Activated T-cell treated with anti-CD3 and anti-CD28 coated beads for 48 hours (primary cell): Measurements from ENCODE around the gene COL5A1.

Experiments used
- DNase-seq: peaks from one replicate; pipeline ENCODE4 v3.0.0-alpha.2; 2020; ENCODE audit warnings: low read depth

COL5A1 gene

DNA sequence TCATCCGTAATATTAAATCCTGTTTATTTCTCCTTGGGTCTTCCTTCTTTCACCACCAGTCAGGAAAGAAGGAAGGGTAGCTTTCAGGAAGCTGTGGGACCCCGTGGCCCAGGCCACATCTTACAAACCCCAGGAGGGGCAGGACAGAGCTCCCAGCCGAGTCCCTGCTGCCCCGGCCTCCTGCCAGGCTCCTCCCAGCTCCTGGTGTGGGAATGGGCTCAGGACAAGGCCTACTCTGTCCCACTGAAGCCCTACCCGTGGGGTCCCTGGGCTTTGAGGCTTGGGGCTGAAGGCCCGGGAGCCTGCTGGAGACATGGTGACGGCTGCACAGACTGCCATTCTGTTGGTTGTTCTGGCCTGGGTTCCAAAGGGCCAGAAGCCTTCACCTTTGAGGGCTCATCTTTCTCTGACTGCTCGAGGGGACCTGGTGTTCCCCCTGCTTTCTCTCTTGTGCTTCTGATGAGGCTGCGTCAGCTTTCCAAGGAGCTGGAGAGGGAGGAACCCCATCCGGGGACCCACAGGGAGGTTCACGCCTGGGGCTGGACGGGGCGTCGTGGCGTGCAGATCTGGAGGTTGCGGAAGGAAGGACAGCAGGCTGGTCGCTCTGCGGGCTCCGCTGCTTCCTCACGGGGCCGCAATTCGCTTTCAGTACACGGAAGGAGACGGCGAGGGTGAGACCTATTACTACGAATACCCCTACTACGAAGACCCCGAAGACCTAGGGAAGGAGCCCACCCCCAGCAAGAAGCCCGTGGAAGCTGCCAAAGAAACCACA lies 86.6 kb downstream of the COL5A1 start:
- no peak for DNase-seq

DNA sequence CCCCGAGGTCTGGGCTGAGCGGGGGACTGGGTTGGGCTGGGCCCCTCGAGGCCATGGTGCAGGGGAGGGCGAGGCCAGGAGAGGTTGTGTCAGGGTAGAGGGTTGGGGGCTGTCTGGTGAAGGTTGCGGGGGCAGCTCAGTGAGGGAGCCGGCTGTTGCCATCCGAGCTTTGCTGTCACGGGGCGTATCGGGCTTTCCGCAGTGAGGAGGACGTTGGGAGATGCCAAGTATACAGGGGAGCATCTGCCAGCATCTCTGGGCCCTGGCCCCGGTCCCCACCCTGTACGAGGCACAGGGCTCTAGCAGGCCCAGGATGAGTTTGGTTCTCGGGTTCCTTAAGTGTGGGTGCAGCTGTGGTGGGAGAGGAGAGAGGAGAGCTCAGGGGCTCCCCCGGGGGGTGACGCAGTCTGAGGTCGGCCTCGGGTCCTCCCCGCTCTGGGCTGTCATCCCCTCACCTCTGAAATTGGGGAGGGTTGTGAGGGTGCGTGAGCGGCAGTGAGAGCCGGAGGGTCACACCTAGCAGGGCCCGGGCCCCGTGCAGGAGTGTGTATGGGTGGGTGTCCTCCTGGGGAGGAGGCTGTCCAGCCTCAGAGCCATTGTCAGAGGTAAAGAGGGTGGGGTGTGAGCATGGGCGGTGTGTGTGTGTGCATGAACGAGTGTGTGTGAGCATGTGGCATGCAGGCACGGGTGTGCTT lies 87.3 kb downstream of the COL5A1 start:
- no peak for DNase-seq

- DNase-seq: no peak
Measured at GRCh38 chr9:134730011-134730760, 88.6 kb downstream of the COL5A1 start.

- no peak for DNase-seq
Measured at GRCh38 chr9:134730761-134731496, 89.3 kb downstream of the COL5A1 start.

DNA sequence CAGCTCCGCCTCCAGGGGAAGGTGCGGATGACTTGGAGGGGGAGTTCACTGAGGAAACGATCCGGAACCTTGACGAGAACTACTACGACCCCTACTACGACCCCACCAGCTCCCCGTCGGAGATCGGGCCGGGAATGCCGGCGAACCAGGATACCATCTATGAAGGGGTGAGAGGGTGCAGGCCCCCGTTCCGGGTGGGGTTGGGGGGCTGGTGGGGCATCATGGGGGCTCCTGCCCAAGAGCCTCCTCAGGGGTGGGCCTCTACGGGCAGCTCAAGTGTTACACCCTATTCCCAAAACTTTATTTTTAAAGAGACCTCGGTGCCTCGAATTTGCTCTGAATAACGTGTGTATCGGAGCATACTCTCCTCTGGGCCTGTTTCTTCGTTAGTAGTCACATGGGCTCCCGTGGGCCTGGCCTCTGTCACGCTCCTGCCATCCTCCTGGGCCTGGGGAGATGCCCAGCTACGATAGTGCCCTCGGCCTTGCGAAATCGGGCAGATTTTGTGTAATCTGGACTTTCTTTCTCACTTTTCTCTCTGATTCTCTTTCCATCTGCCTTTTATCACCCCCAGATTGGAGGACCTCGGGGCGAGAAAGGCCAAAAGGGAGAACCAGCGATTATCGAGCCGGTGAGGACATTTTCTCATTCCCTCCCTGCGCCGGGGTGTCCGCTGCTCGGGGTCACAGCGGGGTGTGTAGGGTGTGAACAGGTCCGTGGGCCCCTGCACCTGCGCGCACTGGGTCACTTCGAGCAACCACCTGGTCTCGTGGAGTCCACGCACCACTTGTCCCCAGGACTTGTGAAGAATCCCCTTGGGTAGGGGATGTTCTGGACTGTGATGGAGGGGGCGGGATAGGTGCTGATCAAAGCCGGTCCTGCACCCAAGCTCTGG lies 90.1 kb downstream of the COL5A1 start:
- DNase-seq: no peak

DNA sequence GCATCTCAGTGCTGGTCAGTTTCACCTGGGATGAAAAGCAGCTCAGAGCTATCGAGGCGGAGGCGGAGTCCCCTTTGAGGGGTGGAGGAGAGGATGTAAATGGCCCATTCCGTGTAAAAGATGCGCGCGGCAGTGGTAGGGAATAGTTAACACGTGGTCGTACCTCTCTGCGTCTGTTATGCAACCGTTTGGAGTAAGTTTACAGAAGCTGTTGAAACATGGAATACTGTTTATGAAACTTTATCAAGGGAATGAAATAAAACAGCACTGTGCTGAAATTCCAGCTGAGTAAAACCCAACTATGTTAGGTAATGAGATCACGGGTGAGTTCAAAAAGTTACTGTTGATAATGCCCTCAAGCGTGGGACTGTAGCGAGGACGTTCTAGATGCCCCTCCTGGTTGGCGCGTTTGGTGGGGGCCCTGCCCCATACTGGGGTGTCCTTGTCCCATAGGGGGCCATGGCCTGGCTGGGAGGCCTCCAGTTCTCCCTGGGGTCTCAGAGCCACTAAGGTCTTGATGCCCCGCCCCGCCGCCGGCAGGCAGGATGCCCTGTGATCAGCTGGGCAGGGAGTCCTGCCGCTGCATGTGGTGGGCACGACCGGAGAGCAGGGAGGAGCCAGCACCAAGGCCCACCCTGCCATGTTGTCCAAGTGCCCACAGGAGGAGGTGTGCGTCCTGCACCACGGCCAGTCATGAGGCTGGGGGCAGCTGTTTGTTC lies 90.9 kb downstream of the COL5A1 start:
- no peak for DNase-seq

DNA sequence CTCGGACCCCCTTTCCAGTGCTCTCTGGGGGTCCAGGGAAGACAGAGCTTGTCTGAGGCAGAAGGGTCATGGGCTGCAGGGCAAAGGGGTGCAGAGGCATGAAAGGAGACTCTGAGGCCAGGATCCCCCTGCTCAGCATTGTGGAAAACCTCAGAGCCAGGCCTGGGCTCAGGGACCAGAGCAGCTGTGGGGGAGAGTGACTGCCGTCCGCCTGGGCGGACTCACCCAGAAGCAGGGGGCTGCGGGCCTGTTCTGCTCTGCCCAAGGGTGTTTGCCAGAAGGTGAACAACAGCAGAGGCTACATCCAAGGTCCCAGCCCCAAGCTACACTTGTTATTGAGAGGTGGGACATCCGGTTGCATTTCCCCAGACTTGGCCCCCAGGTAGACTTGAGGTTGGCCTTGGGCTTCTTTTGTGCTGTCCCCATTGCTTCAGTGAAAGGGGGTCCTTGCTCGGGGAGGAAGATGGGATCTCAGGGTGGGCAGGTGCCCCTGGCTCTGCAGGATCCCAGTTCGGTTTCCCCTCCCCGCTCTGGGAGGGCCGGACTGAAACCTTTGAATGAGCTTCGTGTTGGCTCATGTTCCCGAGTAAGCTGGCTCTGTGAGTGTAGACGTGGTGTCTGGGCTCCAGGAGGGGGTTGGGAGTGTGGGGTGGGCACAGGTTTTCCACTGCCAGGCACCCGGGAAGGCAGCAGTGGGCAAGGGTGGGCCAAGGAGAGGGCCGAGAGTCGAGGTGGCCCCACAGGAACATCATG lies 92.1 kb downstream of the COL5A1 start:
- no peak for DNase-seq

DNA sequence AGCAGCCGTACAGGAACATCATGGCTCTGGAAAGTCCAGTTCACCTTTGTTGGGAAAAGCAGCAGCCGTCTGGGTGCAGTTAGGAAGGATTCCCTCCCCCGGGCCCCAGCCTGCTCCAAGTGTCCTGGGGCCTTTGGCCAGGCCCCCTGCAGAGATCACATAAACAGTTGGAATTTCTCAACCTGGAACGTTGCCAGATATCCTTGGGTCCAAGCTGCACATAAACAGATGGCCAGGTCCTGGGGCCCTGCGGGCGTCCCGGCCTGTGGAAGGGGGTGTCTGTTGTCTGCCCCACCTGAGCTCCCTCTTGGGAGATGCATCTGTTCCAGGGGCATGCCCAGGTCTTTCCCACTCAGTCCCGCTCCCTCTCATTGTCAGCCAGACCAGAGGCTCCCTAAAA lies 92.7 kb downstream of the COL5A1 start:
- no peak for DNase-seq

- no peak for DNase-seq
Measured at GRCh38 chr9:134735441-134736175, 94.0 kb downstream of the COL5A1 start.

DNA sequence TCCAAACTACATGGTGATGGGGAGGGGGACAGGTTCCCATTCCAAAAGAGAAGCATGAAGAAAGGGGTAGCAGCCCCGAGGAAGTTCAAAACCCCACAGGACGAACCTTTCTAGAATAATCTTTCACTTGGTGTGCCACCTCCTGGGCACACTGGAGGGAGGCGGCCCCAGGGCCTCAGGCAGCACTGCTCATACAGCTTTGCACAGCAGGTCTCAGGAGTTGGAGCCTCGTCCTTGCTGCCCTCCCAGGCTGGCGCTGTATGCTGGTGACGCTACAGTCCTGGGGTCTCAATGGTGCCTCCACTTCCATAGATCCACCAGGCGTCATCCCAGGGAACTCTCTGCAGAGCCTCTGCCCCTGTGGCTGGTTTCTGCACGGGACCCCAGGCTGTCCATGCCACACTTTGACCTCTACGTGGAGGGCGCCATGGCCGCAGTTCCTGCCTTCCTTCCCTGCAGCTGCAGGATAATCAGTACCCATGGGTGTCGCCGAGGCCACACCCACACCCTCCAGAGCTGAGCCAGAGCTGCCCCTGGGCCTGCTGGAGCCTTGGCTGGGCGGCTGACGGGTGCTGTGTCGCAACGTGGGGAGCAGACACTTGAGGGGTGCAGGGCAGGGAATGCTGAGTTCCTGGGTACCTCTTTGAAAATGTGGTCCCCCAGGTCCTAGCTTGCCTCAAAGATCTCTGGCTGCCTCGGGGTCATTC lies 95.3 kb downstream of the COL5A1 start:
- DNase-seq: no peak

- DNase-seq: no peak
Measured at GRCh38 chr9:134737842-134738580, 96.4 kb downstream of the COL5A1 start.

- peak; percentile 23 for DNase-seq
Measured at GRCh38 chr9:134738869-134739659, 97.5 kb downstream of the COL5A1 start.

DNA sequence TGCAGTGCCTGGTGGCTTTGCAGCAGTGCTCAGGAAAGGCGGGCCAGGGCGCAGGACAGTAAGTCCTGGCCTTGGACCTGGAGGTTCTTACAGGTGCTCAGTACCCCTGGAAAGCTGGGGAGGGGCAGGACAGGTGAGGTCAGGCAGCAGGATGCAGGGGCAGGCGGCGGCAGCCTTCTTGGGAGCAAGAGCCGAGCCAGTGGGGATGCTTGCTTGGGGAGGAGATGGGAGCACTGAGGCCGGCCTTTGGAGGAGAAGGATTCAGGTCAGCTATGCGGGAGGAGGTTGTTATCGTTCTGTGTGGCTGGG lies 98.0 kb downstream of the COL5A1 start:
- DNase-seq: no peak

GRCh38 chr9:134740071-134740470 lies 98.5 kb downstream of the COL5A1 start:
- DNase-seq: no peak

DNA sequence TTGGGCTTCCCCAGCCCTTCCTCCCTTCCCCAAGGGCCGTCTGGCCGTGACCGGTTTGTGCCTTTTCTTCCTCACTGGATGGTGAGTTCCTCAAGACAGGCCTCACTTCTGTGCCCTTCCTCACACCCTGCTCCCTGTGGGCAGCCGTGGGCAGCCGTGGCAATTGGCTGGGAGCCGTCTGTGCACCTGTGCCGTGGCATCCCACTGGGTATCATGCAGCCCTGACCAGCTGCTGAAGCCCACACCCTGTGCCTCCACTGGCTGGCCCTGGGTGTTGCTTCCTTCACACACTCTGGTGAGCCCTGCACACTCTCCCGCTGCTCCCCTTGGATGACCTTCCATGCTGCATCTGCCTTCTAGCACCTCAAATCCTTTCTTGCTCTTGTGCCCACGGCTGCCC lies 100.2 kb downstream of the COL5A1 start:
- DNase-seq: no peak

GRCh38 chr9:134742822-134743535 lies 101.4 kb downstream of the COL5A1 start:
- DNase-seq: no peak
